ENCODE data around the gene ATP2C2.

DNA sequence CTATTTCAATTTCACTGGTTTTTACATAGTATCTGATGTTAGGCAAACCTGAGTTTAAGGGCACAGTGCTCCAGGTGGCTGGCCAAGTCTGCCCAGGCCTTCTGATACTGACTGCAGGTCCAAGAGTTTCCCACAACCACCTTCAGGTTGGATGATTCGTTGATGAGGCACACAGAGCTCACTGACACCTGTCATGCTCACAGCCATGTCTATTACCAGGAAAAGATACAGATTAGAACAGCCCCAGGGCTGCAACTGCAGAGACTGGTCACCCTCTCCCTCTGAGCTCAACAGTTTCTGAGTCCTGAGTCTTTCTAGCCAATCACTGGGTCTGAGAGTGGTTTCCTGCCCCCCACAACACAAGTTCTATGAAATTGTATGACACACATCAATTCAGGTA, 98.9 kb downstream of the ATP2C2 start:
- TF ChIP-seq, protein P1, sequence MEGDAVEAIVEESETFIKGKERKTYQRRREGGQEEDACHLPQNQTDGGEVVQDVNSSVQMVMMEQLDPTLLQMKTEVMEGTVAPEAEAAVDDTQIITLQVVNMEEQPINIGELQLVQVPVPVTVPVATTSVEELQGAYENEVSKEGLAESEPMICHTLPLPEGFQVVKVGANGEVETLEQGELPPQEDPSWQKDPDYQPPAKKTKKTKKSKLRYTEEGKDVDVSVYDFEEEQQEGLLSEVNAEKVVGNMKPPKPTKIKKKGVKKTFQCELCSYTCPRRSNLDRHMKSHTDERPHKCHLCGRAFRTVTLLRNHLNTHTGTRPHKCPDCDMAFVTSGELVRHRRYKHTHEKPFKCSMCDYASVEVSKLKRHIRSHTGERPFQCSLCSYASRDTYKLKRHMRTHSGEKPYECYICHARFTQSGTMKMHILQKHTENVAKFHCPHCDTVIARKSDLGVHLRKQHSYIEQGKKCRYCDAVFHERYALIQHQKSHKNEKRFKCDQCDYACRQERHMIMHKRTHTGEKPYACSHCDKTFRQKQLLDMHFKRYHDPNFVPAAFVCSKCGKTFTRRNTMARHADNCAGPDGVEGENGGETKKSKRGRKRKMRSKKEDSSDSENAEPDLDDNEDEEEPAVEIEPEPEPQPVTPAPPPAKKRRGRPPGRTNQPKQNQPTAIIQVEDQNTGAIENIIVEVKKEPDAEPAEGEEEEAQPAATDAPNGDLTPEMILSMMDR (IDR thresholded peaks at IDR 0.05; ENCODE audit: low read length), result no peak
- TF ChIP-seq EZH2 (IDR thresholded peaks at IDR 0.05; ENCODE audit: borderline replicate concordance, low read length), result no peak

Measured in OCI-LY1 (cell line).